OCI-LY1 (cell line): ENCODE data around the gene IQCB1.

Experiments
- H2AFZ ChIP-seq: fragments of 200-600 bp; sonication (generic), shearing (Covaris generic); 2 replicates; pipeline ENCODE4 v1.6.0; 2014; ENCODE audit warnings: antibody characterized with exemption, mild to moderate bottlenecking, low read length
- H3F3A ChIP-seq: fragments of 200-600 bp; sonication (generic), shearing (Covaris generic); 2 replicates; pipeline ENCODE4 v1.6.0; 2014; ENCODE audit warnings: mild to moderate bottlenecking, antibody characterized with exemption, low read length, moderate library complexity; ENCODE audit not compliant: insufficient read depth
- H3K27ac ChIP-seq: fragments of 200-600 bp; sonication (generic); 2 replicates; pipeline ENCODE4 v1.5.1; 2014; ENCODE audit warnings: low read length, mixed run types, mild to moderate bottlenecking, low read depth; ENCODE audit not compliant: poor library complexity, severe bottlenecking
- H3K27me3 ChIP-seq: fragments of 200-600 bp; sonication (generic); 2 replicates; pipeline ENCODE4 v1.6.0; 2014; ENCODE audit warnings: antibody characterized with exemption, mild to moderate bottlenecking, low read length, moderate library complexity; ENCODE audit not compliant: insufficient read depth
- H3K36me3 ChIP-seq: fragments of 200-600 bp; sonication (generic); 2 replicates; pipeline ENCODE4 v1.6.1; 2014; ENCODE audit warnings: mild to moderate bottlenecking, antibody characterized with exemption, low read length, moderate library complexity, mixed read lengths; ENCODE audit not compliant: insufficient read depth
- H3K4me1 ChIP-seq: fragments of 200-600 bp; sonication (generic); 2 replicates; pipeline ENCODE4 v1.5.1; 2014; ENCODE audit warnings: mild to moderate bottlenecking, low read length, moderate library complexity; ENCODE audit not compliant: insufficient read depth, severe bottlenecking
- H3K4me2 ChIP-seq: fragments of 200-600 bp; sonication (generic), shearing (Covaris generic); 2 replicates; pipeline ENCODE4 v1.6.1; 2014; ENCODE audit warnings: low read length
- H3K4me3 ChIP-seq: fragments of 200-600 bp; sonication (generic); 2 replicates; pipeline ENCODE4 v1.5.1; 2014; ENCODE audit warnings: low read length, low read depth, mild to moderate bottlenecking, mixed read lengths; ENCODE audit not compliant: poor library complexity, severe bottlenecking
- H3K79me2 ChIP-seq: fragments of 200-600 bp; shearing (Covaris generic); 2 replicates; pipeline ENCODE4 v1.6.1; 2016; ENCODE audit warnings: mixed run types, low read length, mixed read lengths; ENCODE audit not compliant: insufficient read depth
- H3K9ac ChIP-seq: fragments of 200-600 bp; sonication (generic), shearing (Covaris generic); 2 replicates; pipeline ENCODE4 v1.6.1; 2014; ENCODE audit warnings: mild to moderate bottlenecking, low read length, mixed read lengths
- H3K9me2 ChIP-seq: fragments of 200-600 bp; sonication (generic), shearing (Covaris generic); 2 replicates; pipeline ENCODE4 v1.6.1; 2014; ENCODE audit warnings: low read depth, mild to moderate bottlenecking, low read length, mixed read lengths
- H3K9me3 ChIP-seq: fragments of 200-600 bp; shearing (Covaris generic); 2 replicates; pipeline ENCODE4 v1.6.1; 2014; ENCODE audit warnings: low read length, mixed read lengths
- H4K20me1 ChIP-seq: fragments of 200-600 bp; sonication (generic), shearing (Covaris generic); 2 replicates; pipeline ENCODE4 v1.6.0; 2016; ENCODE audit warnings: mild to moderate bottlenecking, low read length; ENCODE audit not compliant: insufficient read depth
- CTCF ChIP-seq: fragments of 200-600 bp; sonication (generic), shearing (Covaris generic); IDR thresholded peaks from 2 replicates; pipeline ENCODE4 v1.5.1; 2017; ENCODE audit warnings: mild to moderate bottlenecking, antibody characterized with exemption, low read length, moderate library complexity, mixed read lengths
- EZH2 ChIP-seq: fragments of 200-600 bp; sonication (generic), shearing (Covaris generic); IDR thresholded peaks from 2 replicates; pipeline ENCODE4 v1.8.0; 2017; ENCODE audit warnings: borderline replicate concordance, mixed run types, mild to moderate bottlenecking, antibody characterized with exemption, low read length, moderate library complexity, mixed read lengths

Gene IQCB1

GRCh38 chr3:121819236-121819635 is 15.6 kb downstream of the IQCB1 start:
- Histone ChIP-seq H3K9me3 (peaks cover 4% of the 10 kb centered on the region; the same call in 1 of the 2 replicates), H3K79me2 (peaks cover 22% of the 10 kb centered on the region), H3K4me3 (no peak overlapping the region), H3K9me2 (no peaks in the 10 kb centered on the region), H3K27me3 (no peaks in the 10 kb centered on the region), H2AFZ (no peak overlapping the region), H3K4me1 (no peaks in the 10 kb centered on the region), H4K20me1 (no peaks in the 10 kb centered on the region), H3K36me3 (peaks cover 77% of the 10 kb centered on the region), H3K27ac (no peak overlapping the region), H3F3A (no peaks in the 10 kb centered on the region), H3K4me2 (no peak overlapping the region), H3K9ac (no peak overlapping the region)
- no peak for TF ChIP-seq CTCF
- TF ChIP-seq EZH2, result no peak

DNA sequence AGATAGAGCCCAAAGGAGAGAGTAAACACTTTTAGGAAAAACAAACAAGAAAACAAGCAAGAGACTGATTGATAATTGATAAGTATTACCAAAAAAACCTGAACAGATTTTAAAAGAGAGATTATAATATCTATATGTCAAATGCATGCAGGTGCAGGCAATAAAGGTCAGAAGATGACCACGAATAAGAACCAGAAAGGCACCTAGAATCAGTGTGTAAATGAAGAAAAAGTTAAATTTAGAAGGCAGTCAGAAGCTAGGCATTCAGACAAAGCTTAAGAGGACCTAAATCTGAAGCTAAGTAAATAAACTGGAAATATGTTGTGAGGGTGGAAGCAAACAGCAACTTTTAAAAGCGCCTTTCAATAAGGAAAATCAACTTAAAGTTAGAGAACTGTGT is 16.3 kb downstream of the IQCB1 start:
- no peak overlapping the region for H3K4me2 ChIP-seq
- H3K9ac ChIP-seq, result no peak overlapping the region
- no peaks in the 10 kb centered on the region for H3K4me1 ChIP-seq
- no peak for TF ChIP-seq CTCF
- TF ChIP-seq EZH2, result no peak
- H4K20me1 ChIP-seq, result no peaks in the 10 kb centered on the region
- H2AFZ ChIP-seq, result no peak overlapping the region
- H3K9me3 ChIP-seq, result peaks cover 4% of the 10 kb centered on the region; the same call in 1 of the 2 replicates
- H3K9me2 ChIP-seq, result no peaks in the 10 kb centered on the region
- no peak overlapping the region for H3K27ac ChIP-seq
- H3K36me3 ChIP-seq, result peaks cover 70% of the 10 kb centered on the region
- no peaks in the 10 kb centered on the region for H3K27me3 ChIP-seq
- H3F3A ChIP-seq, result no peaks in the 10 kb centered on the region
- H3K4me3 ChIP-seq, result no peak overlapping the region
- peaks cover 18% of the 10 kb centered on the region for H3K79me2 ChIP-seq

- Histone ChIP-seq H3K79me2 (peaks cover 21% of the 10 kb centered on the region), H3F3A (no peaks in the 10 kb centered on the region), H2AFZ (no peak overlapping the region), H3K27ac (no peak overlapping the region), H3K9me3 (peaks cover 4% of the 10 kb centered on the region; the same call in 1 of the 2 replicates), H3K9me2 (no peaks in the 10 kb centered on the region), H3K4me2 (no peak overlapping the region), H3K4me1 (no peaks in the 10 kb centered on the region), H3K36me3 (peaks cover 67% of the 10 kb centered on the region), H4K20me1 (no peaks in the 10 kb centered on the region), H3K27me3 (no peaks in the 10 kb centered on the region), H3K4me3 (no peak overlapping the region), H3K9ac (no peak overlapping the region)
- TF ChIP-seq EZH2, result no peak
- no peak for TF ChIP-seq CTCF
Measured at GRCh38 chr3:121817753-121818152, 17.1 kb downstream of the IQCB1 start.
